NCI-H2081 (cell line): ENCODE results near the gene STARD7.
"Not testable (repeated sequence)": the region's sequence is repeated elsewhere in the genome, so short reads cannot be mapped to it uniquely, and the experiment has no call there.

ENCODE experiments used
- DNase-seq, 2 experiments: peaks; one replicate each; lab custom pipeline; 2025; lab: John Stamatoyannopoulos, UW

Gene STARD7, protein sequence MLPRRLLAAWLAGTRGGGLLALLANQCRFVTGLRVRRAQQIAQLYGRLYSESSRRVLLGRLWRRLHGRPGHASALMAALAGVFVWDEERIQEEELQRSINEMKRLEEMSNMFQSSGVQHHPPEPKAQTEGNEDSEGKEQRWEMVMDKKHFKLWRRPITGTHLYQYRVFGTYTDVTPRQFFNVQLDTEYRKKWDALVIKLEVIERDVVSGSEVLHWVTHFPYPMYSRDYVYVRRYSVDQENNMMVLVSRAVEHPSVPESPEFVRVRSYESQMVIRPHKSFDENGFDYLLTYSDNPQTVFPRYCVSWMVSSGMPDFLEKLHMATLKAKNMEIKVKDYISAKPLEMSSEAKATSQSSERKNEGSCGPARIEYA

DNA sequence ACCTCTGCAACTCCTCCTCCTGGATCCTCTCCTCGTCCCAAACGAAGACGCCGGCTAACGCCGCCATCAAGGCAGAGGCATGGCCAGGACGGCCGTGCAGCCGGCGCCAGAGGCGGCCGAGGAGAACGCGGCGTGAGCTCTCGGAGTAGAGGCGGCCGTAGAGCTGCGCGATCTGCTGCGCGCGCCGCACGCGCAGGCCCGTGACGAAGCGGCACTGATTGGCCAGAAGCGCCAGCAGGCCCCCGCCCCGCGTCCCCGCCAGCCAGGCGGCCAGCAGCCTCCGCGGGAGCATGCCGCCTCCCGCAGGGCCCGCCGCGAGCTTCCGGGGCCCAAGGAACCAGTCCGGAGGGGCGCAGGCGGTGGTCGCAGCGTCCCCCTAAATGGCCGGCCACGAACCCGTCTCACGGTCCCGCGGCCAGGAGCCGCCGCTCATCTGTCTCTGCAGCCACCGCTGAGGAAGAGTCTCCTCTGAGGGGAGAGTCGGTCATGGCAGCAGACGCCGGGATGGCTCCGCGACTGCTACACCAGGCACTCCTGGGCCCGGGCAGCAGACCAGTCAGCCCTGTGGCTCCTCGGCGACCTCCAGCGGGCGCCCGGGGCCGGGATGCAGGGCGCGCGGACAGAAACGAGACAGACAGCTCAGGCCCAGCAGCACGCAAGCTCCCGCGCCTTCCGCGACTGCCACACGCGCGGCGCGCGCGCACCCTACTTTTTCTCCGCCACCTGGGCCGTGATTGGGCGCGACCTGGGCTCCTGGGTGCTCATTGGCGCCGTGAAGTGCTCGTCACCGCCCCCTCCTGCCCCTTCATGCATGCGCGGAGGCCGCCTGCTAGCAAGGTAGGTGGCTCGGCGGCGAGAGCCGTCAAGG is at the start of gene STARD7:
TSS of gene STARD7 (minus strand) at position 685 of the 868 bp plus-strand sequence. CDS start at position 292, 393 bp downstream.
- peak; percentile 97 to 98 for DNase-seq

DNA sequence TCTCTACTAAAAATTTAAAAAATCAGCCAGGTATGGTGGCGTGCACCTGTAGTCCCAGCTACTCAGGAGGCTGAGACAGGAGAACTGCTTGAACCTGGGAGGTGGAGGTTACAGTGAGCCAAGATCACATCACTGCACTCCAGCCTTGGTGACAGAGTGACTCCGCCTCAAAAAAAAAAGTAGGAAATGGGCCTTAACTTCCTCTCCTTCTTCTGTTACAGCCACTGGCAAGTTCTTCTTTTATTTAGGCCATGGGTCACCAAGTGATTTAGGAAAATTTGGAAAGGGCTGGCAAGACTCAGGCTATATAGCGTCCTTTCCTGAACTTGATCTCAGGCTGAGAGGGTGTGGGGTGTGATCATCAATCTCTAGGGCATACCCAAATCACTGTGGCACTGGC is 49.1 kb upstream of the STARD7 start:
- not testable (repeated sequence) for DNase-seq

DNA sequence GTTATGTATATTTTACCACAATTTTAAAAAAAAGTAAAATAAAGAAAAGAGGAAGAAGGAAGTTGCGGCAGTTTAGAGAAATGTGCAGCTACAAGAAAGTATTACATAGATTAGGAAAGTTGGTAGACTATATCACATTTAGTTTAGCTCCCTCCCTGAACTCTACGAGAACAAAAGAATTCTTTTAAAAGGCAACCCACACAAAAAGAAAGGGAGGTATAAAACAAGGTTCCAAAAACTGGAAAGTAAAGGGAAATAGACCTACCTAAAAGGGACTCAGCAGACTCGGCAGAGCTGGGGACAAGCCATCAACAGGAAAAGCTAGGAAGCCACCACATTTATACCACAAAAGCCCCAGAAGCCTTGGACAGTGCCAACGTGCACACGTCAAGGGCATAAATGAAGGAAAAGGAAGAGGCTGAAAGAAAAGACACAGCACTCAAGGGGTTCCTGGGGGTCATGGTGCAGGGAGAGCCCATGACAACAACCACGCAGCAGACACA is 48.0 kb upstream of the STARD7 start:
- no peak for DNase-seq

DNA sequence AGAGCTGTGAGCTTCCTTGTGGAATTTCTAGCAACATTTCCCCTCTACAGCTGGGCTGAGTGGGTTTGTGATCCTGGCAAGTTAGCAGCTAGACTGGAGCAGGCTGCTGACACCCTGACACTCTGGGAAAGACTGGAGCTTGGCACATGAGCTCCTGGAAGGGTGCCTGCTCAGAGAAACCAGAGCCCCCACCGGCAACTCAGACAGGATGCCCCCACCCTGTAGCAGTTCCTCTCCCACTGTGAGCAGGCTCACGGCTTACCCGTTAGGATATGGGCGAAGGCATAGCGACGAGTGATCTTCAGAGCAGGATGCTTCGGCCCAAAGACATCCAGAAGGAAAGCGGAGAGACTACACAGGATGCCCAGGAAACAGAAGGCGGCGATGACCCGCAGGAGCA is 45.9 kb upstream of the STARD7 start:
- no peak for DNase-seq

DNA sequence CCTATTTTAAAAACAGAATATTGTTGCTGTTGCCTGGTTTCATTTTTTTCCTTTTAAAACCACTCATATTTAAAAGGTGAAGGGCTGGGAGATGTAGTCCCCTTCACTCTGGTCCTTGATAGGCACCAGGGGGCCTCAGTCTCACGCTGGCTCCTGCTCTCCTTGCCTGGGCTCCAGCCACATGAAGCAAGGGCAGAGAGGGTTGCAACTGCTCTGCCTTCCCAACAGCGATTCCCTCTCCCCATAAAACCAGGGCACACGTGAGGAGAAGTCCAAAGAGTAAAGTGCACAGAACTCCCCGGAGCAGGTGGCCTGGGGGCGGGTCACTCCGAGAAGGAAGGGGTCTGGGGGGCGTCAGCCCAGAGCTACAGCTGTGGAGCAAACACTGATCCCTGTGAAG is 44.4 kb upstream of the STARD7 start:
- no peak for DNase-seq

DNA sequence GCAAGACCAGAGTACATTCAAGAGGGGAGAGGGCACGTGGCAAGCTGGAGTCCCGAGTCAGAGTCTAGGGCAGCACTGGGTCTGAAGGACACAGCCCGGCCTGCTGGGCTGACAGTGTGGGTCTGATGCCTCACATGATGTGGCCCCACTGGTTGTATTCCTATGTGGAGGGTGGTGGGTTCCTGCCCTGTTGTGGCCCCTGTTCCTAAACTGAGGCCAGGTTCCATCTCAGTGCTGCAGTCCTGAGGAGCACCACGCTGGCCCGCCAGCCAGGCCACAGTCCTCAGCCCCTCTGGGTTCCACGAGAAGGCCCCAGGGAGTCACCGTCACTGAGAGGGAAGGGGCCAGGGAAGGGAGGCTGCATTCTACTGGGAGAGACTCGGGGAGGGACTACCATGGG is 43.9 kb upstream of the STARD7 start:
- no peak for DNase-seq

DNA sequence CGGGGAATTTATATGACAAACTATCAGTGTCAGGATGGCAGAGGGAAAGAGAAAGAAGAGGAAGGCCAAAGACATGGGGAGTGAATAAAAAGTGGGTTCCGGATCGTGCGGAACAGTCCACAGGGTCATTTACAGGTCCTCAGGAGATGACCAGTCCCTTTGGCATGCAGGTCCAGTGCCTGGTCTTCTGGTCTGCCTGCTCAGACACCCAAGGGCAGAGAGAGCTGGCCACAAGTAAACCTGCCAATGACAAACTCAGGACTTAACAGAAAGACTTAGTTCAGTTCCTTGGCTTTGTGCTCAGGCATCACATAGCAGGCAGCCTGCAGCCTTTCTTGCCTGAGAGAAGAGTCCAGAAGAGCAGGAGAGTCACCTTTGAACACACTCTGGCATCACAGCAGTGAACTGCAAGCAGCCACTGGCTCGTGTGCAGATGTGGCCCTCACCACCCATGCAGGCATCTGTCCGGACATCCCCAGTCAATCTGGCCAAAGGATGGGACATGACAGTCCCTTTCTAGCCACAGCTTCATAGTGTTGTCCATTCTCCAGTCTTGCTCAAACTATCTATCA is 43.2 kb upstream of the STARD7 start:
- DNase-seq, result no peak

DNA sequence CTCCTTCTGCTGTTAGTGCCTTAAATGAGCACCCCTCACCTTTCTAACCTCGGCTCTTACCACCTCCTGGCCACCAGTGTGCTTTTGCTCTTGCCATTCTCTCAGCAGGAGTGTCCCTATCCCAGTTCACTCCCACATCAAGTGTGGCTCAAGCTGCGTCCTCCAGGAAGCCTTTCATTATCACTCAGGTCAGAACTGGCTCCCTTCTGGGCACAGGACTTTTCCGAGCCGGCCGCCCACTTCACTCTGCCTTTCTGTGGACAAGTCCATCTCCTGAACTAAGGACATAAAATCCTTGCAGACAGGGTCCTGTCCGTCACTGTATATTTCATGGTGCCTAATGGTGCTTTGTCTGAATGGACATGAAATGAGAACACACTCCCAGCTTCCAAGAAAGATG is 41.6 kb upstream of the STARD7 start:
- DNase-seq, result no peak

DNA sequence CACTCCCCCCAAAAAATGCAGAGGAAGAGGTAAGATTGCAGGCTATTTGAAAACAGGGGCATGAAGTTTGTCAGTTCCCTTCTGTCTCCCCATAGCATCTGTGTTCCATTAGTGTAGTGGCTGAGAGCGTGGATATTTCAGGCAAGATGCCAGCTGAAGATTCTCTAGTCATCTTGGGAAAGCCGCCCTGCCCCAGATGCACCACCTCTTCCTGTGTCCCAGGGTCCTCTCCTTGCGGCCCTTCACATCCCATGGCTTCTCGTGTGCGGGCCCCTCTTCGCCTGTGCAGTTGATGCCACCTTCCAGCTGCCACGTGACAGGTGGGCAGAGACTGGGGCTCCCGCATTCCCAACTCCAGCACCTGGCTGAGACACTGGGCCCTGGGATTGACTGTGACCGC is 41.0 kb upstream of the STARD7 start:
- no peak for DNase-seq

DNA sequence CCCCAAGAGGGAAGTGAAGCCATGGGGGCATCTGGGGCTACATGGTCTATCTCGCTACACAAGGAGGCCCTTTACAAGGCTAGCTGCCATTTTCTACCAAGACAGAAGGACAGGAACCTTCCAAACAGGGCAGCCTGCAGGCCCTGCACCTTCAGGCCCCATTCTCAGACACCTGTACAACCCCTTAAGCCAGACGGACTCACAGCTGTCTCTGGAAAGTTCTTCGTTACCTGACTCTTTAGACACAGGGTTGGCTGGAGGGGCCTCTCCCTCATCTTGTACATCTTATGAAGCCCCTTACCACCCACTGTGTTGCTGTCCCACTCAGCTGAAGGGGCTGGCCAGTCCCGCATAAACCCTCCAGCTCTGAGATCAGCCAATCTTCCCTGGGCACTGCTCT is 40.0 kb upstream of the STARD7 start:
- DNase-seq, result no peak

DNA sequence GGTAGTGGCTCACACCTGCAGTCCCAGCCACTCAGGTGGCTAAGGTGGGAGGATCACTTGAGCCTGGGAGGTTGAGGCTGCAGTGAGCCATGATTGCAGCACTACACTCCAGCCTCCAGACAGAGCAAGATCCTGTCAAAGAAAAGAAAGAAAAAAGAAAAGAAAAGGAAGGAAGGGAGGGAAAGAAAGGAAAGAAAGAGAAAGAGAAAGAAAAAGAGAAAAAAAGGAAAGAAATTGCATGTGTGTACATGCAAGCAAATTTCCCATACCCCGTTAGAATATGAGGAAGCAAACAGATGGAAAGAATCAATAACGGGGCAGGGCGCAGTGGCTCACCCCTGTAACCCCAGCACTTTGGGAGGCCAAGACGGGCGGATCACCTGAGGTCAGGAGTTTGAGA is 39.3 kb upstream of the STARD7 start:
- DNase-seq, result no peak

DNA sequence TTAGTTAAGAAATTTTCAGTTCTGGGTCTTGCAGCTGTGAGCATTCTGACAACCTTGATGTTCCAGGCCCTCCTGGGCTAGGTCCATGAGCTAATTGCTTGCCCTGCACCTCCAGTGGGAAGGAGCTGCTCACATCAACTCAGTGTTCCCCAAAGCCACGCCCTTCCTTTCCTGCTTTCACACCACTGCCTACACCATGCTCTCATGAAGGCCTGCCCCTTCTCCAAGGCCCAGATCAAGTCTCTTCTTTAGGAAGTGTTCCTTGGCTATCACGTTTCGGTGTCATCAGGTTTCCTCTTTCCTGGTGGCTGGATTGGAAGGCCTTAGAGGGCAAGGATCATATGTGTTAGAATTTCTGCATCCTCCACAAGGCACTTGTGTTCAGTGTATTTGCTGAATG is 38.4 kb upstream of the STARD7 start:
- DNase-seq, result no peak

DNA sequence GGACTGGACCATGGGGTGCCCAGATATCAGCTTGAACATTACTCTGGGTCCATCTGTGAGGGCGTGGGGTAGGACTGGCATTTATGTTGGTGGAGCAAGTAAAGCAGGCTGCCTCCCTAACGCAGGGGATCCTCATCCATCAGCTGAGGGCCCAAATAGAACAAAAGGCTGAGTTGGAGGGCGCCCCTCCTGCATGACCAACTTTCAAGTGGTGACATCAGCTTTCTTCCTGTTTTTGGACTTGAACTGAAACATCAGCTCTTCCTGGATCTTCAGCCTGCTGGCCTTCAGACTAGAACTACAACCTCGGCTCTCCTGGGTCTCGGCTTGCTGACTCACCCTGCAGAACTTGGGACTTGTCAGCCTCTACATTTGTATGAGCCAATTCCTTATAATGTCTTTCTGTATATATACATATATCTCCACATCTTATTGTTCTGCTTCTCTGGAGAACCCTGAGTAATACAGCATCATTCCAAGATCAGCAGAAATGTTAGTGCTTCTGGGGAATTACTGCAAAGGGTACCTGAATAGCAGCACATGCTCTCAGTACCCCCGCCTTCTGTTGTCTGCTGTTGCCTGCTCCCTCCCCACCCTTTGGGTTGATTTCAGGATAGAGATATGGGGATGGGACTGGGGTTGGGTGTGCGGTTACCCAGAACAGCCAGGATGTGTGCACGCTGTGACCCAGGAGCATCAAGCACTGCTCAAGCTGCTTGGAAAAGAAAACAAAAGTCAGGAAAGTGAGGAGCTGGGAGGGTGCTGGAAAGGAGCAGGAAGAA is 37.2 kb upstream of the STARD7 start:
- no peak for DNase-seq

DNA sequence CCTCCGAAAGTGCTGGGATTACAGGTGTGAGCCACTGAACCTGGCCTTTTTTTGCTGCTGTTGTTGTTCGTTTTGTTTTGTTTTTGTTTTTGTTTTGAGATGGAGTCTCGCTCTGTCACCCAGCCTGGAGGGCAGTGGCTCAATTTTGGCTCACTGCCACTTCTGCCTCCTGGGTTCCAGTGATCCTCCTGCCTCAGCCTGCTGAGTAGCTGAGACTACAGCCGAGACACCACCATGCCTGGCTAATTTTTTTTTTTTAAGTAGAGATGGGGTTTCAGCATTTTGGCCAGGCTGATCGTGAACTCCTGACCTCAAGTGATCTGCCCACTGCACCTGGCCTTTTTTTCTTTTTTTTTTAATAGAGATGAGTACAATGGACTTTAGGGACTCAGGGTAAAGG is 35.2 kb upstream of the STARD7 start:
- DNase-seq, result no peak

DNA sequence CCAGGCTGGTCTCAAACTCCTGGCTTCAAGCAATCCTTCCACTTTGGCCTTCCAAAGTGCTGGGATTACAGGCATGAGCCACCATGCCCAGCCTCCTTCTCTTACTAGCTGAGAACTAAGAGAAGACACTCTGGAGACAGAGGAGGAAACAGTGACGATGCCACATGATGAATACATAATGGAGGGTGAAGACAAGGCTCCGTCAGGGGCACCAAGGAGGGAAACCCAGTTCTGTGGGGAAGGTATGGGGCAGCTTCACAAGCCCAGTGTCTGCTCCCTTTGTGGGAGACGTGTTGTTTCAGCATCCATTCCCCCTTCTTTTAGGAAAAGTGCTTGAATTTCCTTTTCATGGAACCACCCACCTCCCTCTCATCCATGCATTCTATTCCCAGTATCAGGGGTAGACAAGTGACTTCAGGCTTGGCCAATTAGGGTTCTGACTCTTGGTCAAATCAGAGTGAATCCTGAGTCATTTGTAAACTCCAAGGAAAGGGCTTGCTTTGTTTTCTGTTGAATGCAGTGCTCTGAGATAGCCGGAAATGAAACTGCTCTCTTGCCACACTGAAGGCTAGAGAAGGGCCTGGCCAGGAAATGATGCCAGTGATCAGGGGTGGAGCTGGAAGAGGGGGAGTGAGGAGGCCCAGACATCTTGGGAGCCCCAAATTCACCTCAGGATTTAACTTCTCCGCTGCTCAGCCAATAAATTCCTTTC is 33.4 kb upstream of the STARD7 start:
- DNase-seq, result no peak

DNA sequence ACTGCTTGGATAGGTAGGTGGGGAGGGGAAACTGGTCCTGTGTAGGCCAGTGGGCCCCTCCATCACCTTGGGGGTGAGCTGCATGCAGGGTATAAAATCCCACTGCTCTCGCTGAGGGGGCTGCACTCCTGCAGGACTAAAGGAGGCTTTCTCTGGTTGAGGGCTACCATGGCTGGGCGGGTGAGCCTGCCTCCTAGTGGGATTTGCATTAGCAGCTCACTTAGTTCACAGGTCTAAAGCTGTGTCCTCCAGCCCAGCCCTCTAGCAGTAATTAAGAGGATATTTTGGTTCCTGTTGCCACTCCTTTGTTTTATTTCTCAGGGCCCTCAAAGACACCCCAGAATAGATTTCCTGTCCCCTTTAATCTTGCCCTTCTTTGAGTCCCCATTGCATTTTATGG is 32.6 kb upstream of the STARD7 start:
- no peak for DNase-seq

DNA sequence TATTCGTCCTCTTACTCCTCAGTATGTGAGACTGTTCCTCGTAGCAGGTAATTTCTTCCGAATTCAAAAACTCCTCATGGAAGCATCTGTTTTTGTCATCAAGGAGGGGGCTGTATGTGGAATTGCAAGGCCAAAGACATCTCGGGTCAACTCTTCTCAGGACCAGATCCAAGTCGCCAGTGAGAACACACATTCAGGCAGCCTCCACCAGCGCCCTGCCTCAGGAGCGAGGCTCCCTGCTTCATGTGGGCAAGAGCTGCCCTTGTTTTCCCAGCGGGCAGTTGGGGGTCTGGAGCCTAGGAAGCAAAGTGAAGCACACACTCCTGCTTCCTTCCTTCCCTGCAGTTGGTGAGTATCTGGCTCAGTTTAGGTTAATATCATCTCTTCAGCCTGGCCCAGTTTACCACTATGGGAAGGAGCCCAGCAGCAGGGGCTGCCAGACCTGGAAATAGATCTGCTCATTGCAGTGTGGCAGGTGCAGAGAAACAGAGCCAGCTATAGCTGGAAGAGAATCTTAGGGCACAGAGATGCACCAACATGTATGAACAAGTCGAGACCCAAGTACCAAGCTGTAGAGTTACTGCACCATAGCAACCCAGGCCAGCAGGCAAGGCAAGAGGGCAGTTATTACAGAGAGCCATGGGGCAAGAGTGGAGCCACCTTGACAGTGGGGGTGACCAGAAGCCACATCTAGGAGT is 31.9 kb upstream of the STARD7 start:
- DNase-seq, result no peak

DNA sequence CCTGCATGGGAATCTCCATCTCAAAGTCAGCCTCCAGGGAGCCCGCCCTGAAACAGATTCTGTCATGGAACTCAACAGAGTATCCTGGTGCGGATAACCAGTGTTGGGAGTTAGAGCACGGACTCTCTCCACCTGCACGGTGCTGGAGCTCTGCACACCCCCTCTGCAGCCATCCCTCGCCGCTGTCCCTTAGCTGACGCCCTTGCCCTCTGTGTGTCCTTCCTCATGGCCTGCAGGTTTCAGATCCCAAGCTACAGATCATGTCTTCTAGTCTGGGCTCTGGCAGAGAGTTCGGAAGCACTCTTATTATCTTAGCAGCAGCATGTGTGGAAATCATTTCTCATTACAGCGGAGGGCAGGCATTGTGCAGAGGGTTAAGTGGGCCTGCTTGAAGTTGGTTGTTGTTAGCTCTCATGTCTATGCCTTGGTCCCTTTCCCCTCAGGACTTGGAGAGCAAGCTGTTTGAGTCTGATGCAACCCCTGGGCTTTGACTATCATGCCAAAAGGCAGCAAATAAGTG is 31.2 kb upstream of the STARD7 start:
- no peak for DNase-seq

DNA sequence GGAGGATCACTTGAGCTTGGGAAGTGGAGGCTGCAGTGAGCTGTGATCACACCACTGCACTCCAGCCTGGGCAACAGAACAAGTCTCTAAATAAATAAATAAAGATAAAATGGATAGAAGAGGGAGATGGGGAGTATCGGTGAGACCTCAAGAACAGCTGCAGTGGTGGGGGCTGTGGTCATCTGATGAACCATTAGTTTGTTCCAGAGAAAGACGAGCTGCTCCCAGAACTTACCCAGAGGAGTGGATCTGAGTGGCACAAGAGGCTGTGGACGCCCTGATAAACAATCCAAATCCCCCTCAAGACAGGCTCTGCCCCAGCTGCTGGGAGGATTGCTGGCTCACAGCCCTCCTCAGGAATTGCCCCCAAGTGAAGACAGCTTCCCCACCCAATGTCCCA is 30.5 kb upstream of the STARD7 start:
- DNase-seq, result no peak

DNA sequence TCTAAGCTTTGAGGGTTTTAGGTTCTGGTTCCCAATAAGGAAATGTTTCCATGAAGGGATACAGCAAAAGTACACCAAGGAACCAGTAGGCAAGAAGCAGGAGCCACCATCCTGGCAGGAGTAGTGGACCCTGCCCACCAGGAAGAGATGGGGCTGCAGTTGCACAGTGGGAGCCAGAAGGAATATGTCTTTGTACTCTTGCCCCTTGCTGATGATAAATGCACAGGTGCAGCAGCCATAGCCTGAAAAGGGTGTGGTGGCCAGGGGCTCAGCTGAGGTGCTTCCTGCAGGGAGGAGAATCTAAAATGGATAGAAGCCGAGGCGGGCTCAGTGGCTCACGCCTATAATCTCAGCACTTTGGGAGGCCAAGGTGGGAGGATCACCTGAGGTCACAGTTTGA is 29.6 kb upstream of the STARD7 start:
- DNase-seq, result no peak
